ENCODE measurements around the gene TSFM.
"Not testable (repeated sequence)": the region's sequence is repeated elsewhere in the genome, so short reads cannot be mapped to it uniquely, and the experiment has no call there.

TSFM gene

DNA sequence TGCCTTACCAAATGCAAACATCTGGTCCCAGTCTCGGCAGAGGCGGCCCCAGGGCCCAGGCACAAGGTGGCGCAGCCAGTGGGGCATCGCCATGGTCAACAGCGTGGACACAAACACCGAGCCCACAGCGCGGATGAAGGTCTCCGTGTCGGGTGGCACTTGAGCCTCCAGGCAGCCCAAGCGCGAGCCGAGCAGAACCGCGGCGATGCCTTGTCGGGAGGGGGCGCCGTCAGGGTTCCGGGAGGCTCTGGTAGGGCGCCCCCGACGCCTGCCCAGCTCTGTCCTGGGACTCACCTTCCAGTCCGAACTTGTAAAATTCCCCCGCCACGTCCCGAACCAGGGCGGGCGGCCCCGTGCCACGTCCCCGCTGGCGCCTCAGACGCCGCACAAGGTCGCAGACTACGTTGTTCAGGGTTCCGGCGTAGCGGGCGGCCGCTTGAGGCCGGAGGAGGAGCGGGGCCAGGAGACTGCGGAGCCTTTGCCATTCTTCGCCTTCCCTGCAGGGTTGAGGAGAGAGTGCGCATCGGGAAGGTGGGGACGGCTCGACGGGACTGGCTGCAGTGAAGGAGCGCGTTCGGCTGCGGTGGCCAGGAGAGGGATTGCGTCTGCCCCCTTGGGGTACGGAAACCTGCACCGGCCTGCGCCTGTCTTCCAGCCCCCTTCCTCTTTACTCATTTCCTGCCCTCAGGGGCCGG lies 17.4 kb upstream of the TSFM start:
- DNase-seq = no peak

DNA sequence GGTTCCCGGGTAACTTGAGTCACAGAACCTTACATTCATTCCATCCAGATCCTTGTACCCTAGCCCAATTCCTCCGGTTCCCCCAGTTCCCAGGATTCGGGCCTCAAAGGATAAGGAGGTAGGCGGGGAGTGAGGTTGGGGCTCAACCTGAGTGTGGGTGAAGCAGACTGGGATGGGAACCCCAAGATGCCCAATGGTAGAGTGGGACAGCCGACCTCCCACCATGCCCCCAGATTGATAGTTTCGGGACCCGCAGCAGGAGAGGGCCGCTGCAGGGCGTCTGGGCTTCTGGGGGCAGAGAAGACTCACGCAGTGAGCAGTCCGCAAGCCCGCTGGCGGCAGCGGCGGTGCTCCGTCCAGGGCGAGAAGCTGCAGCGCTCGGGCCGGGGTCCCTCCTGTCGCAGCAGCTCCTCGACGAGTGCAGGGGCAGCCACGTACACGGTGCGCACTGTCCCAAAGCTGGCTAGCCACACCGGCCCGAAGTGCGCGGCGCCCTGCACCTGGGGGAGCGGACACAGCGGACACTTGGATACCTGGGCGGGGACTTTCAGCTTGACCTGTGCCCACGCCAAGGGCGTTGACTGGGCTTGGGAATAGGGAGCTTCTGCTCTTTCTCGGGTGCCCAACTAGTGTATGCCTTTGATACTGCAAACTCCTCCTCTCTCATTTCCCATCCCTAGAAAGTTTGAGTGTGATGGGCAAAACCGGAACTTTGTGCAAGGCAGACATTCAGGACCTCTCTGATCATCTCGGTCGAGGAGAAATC lies 16.7 kb upstream of the TSFM start:
- DNase-seq = no peak

DNA sequence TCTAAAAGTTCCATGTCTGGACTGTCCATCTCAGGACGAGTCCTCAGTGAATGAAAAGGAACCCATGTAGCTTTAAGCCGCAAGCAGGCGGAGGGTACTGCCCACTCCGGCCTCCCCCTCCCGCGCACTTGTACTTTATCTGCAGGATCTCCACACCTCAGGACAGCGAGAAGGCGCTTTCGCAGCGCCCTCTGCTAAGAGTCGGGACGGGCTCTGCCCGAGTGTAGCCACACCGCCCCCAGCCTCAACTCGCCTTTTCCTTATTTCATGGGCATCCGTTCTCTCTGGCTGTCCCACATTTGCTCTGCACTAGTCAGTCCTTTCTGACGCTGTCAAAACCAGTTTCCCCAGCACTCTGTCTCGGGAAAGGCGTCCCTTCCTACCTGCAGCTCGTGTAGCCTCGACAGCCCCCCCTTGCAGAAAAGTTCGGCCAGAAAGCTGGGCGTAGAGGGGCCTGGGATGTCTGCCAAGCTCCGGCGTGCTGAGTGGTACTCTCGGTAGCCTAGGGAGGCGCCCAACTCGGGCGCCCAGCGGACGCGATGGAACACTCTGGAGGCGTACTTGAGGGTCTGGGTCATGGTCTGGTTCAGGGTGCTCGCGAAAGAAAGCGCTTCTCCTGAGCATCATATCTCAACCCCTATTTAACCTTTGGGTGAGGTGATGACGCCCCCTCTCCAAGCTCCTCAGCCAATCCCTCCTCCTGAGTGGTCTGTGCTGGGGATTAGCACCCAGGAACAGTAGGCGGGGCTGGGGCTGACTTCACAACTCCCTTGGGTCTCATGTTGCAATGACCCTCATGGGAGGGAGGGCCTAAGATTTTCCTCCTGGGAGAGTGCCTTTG lies 15.9 kb upstream of the TSFM start, which contains the start of gene CYP27B1:
CYP27B1 (minus strand) TSS at position 615 of the 841 bp plus-strand sequence; CDS start at position 578, 37 bp downstream.
- DNase-seq = no peak

DNA sequence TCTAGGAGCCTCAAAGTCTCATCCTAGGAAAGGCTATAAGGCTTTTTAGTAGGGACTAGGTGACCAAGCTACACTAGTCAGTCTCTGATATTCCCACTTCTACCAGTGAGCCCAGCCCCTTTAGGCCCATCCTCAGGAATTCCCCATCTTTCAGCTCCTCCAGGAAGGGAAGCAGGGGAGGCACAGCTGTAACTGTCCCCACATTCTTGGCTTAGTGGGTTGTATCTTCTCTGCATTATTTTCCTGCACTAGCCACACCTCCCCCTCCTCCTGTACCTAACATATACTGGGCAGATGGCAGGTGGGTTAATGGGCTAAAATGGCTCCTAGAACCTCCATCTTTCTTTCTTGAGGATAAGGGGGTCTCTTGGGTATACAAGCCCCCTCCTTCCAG lies 15.3 kb upstream of the TSFM start:
- no peak for DNase-seq

DNA sequence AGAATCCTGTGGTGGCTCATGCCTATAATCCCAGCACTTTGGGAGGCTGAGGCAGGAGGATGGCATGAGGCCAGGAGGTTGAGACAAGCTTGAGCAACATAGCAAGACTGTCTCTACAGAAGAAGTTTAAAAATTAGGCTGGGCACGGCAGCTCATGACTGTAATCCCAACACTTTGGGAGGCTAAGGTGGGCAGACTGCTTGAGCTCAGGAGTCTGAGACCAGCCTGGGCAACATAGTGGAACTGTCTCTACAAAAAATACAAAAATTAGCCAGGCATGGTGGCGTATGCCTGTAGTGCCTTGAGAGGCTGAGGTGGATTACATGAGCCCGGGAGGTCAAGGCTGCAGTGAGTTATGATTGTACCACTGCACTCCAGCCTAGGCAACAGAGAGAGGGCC lies 14.7 kb upstream of the TSFM start:
- DNase-seq = no peak

DNA sequence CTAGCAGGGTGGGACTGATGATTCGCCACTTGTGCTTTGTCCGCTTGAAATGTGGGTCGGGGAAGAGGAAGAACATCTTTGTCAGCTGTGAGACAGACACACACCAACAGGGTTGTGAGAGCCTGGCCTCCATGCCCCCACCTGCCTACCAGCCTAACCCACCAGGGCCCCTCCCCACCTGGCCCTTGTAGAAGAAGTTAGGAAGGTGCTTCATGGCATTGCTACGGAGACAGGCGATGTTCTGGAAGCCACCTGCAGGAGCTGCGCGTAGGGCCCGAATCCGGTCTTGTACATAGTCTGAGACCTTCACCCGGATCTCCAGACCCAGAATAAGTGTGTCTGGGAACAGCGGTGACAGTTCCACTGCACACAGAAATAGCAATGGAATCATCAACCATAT lies 13.0 kb upstream of the TSFM start:
- no peak for DNase-seq

DNA sequence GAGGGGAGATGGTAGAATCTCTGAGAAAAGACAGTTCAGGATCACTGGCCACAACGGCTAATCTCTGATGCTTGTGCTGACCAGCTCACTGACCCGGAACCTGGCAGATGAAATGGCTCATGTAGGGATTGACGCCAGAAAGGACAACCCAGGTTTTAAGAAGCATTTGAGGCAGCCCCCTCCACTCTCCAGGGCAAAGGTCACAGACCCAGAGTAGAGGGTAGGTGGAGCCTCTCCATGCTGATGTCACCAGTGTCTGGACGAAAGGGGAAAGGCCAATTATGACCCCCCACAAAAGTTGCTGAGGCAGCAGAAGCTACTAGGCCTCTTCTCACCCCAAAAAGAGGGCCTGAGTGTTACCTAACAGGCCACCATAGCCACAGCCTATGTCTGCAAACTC lies 11.9 kb upstream of the TSFM start:
- no peak for DNase-seq

DNA sequence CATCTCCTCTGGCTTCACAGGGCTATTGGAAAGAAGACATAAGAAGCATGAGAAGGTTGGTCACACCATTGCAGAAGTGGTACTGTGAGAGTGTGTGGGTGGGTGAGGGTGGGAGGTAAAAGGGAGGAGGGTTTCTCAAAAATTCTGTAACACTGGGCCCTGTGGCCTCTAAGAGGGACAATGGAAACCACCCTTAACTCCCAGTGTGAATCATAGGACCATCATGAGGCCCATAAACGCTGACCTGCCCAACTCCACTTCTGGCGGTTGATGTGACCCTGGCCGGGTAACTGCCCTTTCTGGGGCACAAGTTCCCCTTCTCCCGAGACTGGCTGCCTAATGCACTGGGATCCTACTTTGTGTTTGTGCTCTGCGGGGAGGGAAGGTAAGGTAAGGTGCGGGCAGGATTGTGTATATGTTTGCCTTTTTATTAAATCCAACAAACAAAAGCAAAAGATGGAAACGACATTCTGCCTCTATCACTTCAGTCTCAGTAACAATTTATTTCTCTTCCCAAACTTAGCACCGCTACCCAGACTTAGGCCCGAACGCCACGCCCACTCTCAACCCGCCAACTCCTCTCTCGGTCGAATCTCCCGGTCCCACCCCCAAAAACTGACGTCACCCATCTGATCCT lies 11.2 kb upstream of the TSFM start:
- DNase-seq = peak; percentile 51

DNA sequence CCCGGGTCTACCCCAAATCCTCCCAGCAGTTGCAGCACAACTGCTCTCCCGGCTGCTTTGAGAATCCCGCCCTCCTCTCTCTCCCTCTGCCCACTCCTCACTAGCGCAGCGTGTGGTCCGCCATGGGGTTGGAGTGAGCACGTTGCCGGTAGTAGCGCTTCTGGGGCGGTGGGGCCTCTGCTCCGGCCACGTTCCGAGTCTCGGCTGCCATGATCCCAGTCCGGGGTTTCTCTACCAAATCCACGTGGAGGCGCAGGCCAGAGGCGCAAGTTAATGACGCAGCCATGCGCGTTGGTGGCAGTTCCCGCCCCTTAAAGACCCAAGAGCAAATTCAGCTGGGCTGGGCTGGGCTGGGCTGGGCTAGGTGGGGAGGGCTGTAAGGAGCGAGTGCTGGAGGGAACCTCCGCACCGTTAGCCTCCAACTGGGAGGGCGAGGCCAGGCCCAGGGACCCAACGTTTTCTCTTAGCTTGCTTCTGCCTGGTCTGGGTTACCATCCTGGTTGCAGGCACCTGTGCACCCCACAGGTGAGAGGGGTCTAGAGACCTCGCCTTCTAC lies 10.6 kb upstream of the TSFM start, which contains the start of gene METTL1:
METTL1 (minus strand) TSS at position 233 of the 556 bp plus-strand sequence; CDS start at position 211, 22 bp downstream.
- DNase-seq = peak; percentile 51

DNA sequence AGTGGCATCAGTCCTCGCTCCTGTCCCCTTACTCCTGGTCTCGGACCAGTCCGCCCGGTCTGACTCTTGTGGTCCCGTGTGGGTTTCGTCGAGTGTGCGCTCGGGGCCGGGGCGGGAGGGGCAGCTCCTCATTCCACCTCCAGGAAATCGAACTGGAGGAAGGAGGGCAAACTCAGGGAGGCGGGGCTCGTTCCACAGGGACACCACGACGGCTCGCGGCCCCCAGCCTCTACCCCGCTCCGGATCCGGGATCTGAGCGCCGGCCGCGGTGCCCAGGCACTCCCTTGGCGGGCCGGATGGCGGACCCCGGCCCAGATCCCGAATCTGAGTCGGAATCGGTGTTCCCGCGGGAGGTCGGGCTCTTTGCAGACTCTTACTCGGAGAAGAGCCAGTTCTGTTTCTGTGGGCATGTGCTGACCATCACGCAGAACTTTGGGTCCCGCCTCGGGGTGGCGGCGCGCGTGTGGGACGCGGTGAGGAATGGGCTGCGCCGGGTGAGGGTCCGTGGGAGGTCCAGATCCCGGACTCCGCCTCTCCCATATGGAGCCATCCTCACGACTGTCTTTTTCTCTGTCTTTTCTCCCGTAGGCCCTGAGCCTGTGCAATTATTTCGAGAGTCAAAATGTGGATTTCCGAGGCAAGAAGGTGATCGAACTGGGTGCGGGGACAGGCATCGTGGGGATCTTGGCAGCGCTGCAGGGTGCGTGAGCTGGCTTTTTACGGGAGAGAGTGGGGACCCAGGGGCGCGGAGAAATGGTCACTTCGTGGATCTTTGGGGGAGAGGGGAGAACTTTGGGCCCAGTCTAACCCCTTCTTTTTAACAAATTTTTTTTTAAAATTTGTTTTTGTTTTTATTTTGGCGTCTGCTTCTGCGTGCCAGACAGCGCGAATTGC lies 9.9 kb upstream of the TSFM start, which contains the start of gene EEF1AKMT3:
EEF1AKMT3 (plus strand) TSS at position 186 of the 894 bp plus-strand sequence; CDS start at position 297, 111 bp downstream.
- DNase-seq = no peak

DNA sequence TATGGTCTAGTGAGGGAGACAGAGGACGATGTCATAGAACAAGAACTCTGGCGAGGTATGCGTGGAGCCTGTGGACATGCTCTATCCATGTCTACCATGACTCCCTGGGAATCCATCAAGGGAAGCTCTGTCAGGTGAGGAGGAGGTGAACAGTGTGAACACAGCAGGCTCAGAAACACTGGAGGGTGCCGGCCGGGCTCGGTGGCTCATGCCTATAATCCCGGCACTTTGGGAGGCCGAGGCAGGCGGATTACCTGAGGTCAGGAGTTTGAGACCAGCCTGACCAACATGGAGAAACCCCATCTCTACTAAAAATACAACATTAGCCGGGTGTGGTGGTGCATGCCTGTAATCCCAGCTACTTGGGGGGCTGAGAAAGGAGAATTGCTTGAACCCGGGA lies 8.0 kb upstream of the TSFM start:
- DNase-seq = not testable (repeated sequence)

DNA sequence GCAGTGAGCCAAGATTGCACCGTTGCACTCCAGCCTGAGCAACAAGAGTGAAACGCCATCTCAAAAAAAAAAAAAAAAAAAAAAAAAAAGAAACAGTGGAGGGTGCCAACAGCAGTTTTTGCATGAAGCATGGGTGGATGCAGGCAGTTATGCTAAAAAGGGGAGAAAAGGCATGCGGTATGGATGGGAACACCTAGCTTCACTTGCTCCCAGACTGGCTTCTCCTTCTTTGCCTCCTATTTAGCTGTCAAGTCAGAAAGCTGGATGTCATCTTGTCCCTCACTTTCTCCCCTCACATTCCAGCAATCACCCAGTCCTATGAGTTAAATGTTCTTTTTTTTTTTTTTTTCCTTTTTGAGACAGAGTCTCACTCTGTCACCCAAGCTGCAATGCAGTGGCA lies 7.5 kb upstream of the TSFM start:
- no peak for DNase-seq

DNA sequence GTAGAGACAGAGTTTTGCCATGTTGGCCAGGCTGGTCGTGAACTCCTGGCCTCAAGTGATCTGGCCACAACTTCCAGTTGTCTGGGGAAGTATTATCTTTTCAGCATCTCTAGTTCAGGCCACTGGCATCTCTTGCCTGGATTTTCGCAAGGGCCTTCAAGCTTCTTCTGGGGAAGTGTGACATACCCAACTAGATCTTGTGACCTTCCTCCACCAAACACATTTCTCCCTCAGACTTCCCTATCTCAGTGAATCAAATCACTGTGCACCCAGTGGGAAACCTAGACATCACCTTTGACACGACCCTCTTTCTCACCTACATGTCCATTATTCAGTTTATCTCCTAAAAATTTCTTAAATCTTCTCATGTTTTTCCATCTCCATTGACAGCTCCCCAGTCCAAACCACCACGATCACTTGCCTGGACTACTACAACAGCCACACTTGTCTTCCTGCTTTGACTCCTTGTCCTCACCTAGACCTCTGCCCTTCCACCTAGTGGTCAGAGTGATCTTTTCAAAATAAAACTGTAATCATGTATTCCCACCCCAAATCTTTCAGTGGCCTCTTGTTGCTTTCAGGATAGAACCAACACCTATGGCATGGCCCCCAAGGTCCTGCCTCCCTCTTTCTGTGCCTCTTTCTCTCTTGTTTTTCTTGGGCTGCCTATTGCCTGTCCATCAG lies 6.9 kb upstream of the TSFM start:
- DNase-seq = no peak

DNA sequence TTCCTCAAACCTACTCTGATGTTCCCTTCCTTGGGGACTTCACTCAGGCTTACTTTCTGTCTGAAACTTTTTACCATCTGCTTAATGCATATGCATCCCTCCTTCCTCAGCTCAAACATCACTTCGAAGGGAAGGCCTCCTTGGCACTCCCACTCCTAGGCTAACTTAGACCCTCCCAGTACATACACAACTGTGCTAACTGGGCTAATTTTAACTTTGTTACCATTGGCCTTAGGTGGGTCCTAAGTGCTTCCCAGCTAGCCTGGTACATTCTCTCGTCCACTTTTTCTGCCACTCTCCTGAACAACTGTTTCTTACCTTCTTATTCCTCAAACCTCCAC lies 6.4 kb upstream of the TSFM start:
- DNase-seq = no peak

DNA sequence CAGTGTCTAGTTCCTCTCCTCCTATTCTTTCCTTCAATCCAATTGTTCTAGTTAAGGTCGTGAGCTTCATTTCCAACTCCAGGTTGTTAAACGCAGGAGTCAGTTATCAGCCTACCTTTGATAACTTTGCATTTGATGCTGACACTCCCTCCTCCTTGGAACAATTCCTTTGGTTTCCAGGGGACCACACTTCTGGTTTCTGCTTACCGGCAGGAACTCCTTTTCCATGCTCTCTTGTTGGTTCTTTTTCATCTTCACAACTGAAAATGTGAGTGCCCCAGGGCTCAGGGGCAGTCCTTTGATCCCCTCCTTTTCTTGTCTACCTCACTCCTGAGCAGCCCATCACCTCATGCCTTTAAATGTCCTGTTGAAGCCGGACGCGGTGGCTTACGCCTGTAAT lies 5.2 kb upstream of the TSFM start:
- DNase-seq = no peak

DNA sequence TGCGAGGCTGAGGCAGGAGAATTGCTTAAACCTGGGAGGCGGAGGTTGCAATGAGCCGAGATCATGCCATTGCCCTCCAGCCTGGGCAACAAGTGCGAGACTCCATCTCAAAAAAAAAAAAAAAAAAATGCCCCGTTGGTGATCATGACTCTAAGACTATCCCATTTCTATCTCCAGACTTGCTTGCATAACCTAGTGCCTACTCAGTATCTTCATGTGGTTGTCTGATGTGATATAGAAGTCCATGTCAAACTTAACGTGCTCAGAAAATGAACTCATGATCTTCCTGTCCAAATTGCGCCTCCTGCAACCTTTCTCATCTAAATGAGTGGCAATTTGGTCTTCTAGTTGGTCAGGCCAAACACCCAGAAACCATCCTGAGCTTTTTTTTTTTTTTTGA lies 4.7 kb upstream of the TSFM start:
- DNase-seq = no peak

DNA sequence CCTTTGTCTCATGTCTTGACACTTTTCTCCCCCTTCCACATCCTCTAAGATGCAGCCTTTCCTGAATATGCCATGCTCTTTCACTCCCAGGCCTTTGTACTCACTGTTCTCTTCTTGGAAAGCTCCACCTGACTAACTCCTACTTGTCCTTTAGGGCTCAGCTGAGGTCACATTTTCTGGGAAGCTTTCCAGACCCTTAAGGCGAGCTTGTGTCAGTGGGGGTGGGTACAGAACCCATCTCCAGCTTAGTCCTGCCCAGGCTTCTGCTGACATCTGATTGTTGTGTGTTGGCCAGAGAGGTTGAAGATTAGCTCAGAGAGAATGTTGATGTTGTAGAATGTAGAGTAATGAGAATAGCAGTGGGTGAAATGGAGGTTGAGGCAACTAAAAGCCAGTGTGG lies 2.9 kb upstream of the TSFM start:
- DNase-seq = no peak

DNA sequence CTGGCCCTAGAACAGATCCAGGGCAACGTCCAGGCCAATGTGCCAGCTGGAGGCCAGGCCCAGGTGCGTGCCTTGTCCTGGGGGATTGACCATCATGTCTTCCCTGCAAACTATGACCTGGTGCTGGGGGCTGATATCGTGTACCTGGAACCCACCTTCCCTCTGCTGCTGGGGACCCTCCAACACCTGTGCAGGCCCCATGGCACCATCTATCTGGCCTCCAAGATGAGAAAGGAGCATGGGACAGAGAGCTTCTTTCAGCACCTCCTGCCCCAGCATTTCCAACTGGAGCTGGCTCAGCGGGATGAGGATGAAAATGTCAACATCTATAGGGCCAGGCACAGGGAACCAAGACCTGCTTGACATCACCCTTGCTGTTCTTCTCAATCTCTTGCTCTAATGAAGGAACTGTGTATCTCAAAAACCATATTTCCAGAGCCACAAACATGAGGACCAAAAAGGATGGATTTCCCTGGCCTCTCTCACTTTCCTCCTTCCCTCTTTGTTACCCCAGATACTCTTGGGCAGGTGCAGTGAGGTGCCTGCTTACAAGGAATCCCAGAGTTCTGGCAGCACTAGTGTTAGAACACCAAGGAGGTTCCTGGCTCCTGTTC lies 2.2 kb upstream of the TSFM start:
- DNase-seq = no peak

DNA sequence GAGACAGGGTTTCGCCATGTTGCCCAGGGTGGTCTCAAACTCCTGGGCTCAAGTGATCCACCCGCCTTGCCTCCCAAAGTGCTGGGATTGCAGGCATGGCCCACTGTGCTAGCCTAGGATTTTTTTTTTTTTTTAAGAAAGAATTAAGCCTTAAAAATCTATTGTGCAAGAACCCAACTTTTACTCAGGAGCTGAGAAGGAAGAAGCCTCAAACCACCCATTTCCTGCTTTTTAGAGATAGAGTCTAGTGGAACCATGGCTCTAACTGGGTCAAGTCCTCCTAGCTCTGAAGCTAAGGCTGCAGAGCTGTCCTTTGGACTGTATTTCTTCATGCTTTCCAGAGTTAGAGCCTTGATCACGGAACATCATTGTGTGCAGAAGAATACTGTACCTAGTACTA lies 1.3 kb upstream of the TSFM start:
- no peak for DNase-seq

DNA sequence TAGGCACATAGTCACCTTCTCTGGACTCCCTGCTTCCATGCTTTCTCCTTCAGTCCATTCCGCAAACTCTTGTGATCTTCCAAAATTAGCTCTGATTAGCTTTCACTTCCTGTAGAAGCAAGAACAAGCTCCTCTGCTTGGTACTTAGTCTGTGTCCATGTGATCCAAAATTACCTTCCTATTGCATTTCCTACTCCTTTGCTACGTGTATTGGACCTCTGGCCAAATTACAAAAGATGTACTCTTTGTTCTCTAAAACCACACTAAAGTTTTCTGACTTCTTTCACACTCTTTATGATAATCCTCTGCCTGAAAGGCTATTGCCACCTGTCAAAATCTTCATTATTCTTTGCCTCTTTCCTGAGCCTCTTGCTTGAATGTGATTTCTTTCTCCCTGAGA lies 786 bp upstream of the TSFM start:
- no peak for DNase-seq

DNA sequence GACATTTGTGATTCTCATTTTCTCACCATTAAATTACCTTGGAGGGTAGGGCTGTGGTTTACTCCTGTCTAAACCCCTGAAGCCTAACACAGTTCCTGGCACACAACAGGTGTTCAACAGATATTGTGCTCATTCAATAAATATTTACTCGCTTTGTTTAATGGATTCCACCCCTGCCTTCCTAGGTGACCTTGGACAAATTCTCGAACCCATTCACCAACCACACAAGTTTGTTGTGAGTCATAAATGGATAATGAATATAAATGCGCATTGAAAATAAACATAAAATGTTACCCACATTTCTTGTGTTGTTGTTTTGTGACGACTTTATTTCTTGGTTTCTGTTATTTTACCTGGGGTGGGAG lies 362 bp upstream of the TSFM start:
- DNase-seq = no peak
